ENCODE measurements around the gene SRI. TPM values are rescaled to one million over a fixed set of nuclear protein-coding genes. Genes with fewer than 3 reads are reported as not detected.

SRI gene
- total and polyA plus RNA-seq, 9 donors, result 75.4 to 105 (median 91.5) TPM

- WGBS (ENCODE audit: insufficient coverage), result 17% methylated on average over 2 of the region's 4 CpGs
- DNase-seq, result peak; percentile 71
- H3K36me3 ChIP-seq (ENCODE audit: control insufficient read depth, insufficient read depth, low read length), result peaks cover 19% of the 10 kb centered on the region
Observed at GRCh38 chr7:88200789-88201188, 19.0 kb downstream of the SRI start.

GRCh38 chr7:88200261-88200660 is 19.6 kb downstream of the SRI start:
- Histone ChIP-seq H3K9me3 (replicated peaks; ENCODE audit: control insufficient read depth, low read depth, low read length) (no peaks in the 10 kb centered on the region), H3K27me3 (ENCODE audit: control insufficient read depth, insufficient read depth, low read length) (no peaks in the 10 kb centered on the region), H3K4me3 (ENCODE audit: low read length) (no peak overlapping the region), H3K36me3 (ENCODE audit: control insufficient read depth, insufficient read depth, low read length) (peaks cover 19% of the 10 kb centered on the region), H3K4me1 (ENCODE audit: control insufficient read depth, insufficient read depth, low read length) (peaks cover 9% of the 10 kb centered on the region), H3K27ac (ENCODE audit: low read length) (peak overlapping the region; percentile 16)
- WGBS (ENCODE audit: insufficient coverage), result 82% methylated on average over 2 of the region's 3 CpGs
- peak; percentile 54 for DNase-seq

More at GRCh38 chr7:88200789-88201188, 19.0 kb downstream of the SRI start:
- no peaks in the 10 kb centered on the region for H3K27me3 ChIP-seq (ENCODE audit: control insufficient read depth, insufficient read depth, low read length)
- peak overlapping the region; percentile 16 for H3K27ac ChIP-seq (ENCODE audit: low read length)
- H3K4me1 ChIP-seq (ENCODE audit: control insufficient read depth, insufficient read depth, low read length), result peaks cover 9% of the 10 kb centered on the region
- no peak overlapping the region for H3K4me3 ChIP-seq (ENCODE audit: low read length)
- H3K9me3 ChIP-seq (replicated peaks; ENCODE audit: control insufficient read depth, low read depth, low read length), result no peaks in the 10 kb centered on the region

GRCh38 chr7:88191911-88192310 is 27.9 kb downstream of the SRI start:
- H3K27me3 ChIP-seq (ENCODE audit: control insufficient read depth, insufficient read depth, low read length), result no peaks in the 10 kb centered on the region
- no peaks in the 10 kb centered on the region for H3K36me3 ChIP-seq (ENCODE audit: control insufficient read depth, insufficient read depth, low read length)
- no peak for DNase-seq
- WGBS (ENCODE audit: insufficient coverage), result no CpG with 5 or more reads among the region's 3 CpGs
- no peaks in the 10 kb centered on the region for H3K9me3 ChIP-seq (replicated peaks; ENCODE audit: control insufficient read depth, low read depth, low read length)
- H3K4me3 ChIP-seq (ENCODE audit: low read length), result no peak overlapping the region
- H3K4me1 ChIP-seq (ENCODE audit: control insufficient read depth, insufficient read depth, low read length), result no peaks in the 10 kb centered on the region
- H3K27ac ChIP-seq (ENCODE audit: low read length), result no peak overlapping the region

GRCh38 chr7:88185650-88186049 is 34.2 kb downstream of the SRI start:
- H3K9me3 ChIP-seq (replicated peaks; ENCODE audit: control insufficient read depth, low read depth, low read length), result no peaks in the 10 kb centered on the region
- no peak overlapping the region for H3K4me3 ChIP-seq (ENCODE audit: low read length)
- no peaks in the 10 kb centered on the region for H3K4me1 ChIP-seq (ENCODE audit: control insufficient read depth, insufficient read depth, low read length)
- no peaks in the 10 kb centered on the region for H3K27me3 ChIP-seq (ENCODE audit: control insufficient read depth, insufficient read depth, low read length)
- DNase-seq, result peak; percentile 23
- H3K36me3 ChIP-seq (ENCODE audit: control insufficient read depth, insufficient read depth, low read length), result no peaks in the 10 kb centered on the region
- H3K27ac ChIP-seq (ENCODE audit: low read length), result no peak overlapping the region

- Histone ChIP-seq H3K4me1 (ENCODE audit: control insufficient read depth, insufficient read depth, low read length) (no peaks in the 10 kb centered on the region), H3K27ac (ENCODE audit: low read length) (no peak overlapping the region), H3K4me3 (ENCODE audit: low read length) (no peak overlapping the region), H3K9me3 (replicated peaks; ENCODE audit: control insufficient read depth, low read depth, low read length) (no peaks in the 10 kb centered on the region), H3K27me3 (ENCODE audit: control insufficient read depth, insufficient read depth, low read length) (no peaks in the 10 kb centered on the region), H3K36me3 (ENCODE audit: control insufficient read depth, insufficient read depth, low read length) (no peaks in the 10 kb centered on the region)
- no peak for DNase-seq
- whole genome bisulfite sequencing (ENCODE audit: insufficient coverage), result 87% methylated on average over 5 of the region's 5 CpGs
Observed at GRCh38 chr7:88184848-88185304, 35.0 kb downstream of the SRI start.

GRCh38 chr7:88183051-88183450 is 36.8 kb downstream of the SRI start:
- H3K4me3 ChIP-seq (ENCODE audit: low read length), result no peak overlapping the region
- no peaks in the 10 kb centered on the region for H3K9me3 ChIP-seq (replicated peaks; ENCODE audit: control insufficient read depth, low read depth, low read length)
- H3K27me3 ChIP-seq (ENCODE audit: control insufficient read depth, insufficient read depth, low read length), result no peaks in the 10 kb centered on the region
- WGBS (ENCODE audit: insufficient coverage), result no CpG with 5 or more reads among the region's 1 CpG
- no peak overlapping the region for H3K27ac ChIP-seq (ENCODE audit: low read length)
- no peaks in the 10 kb centered on the region for H3K36me3 ChIP-seq (ENCODE audit: control insufficient read depth, insufficient read depth, low read length)
- no peaks in the 10 kb centered on the region for H3K4me1 ChIP-seq (ENCODE audit: control insufficient read depth, insufficient read depth, low read length)
- no peak for DNase-seq

- Histone ChIP-seq H3K9me3 (replicated peaks; ENCODE audit: control insufficient read depth, low read depth, low read length) (no peaks in the 10 kb centered on the region), H3K4me3 (ENCODE audit: low read length) (no peak overlapping the region), H3K27me3 (ENCODE audit: control insufficient read depth, insufficient read depth, low read length) (no peaks in the 10 kb centered on the region), H3K4me1 (ENCODE audit: control insufficient read depth, insufficient read depth, low read length) (no peaks in the 10 kb centered on the region), H3K36me3 (ENCODE audit: control insufficient read depth, insufficient read depth, low read length) (no peaks in the 10 kb centered on the region), H3K27ac (ENCODE audit: low read length) (no peak overlapping the region)
- no peak for DNase-seq
- no CpG with 5 or more reads among the region's 5 CpGs for WGBS (ENCODE audit: insufficient coverage)
Observed at GRCh38 chr7:88176190-88176589, 43.6 kb downstream of the SRI start.

- Histone ChIP-seq H3K4me1 (ENCODE audit: control insufficient read depth, insufficient read depth, low read length) (no peaks in the 10 kb centered on the region), H3K4me3 (ENCODE audit: low read length) (no peak overlapping the region), H3K9me3 (replicated peaks; ENCODE audit: control insufficient read depth, low read depth, low read length) (no peaks in the 10 kb centered on the region), H3K27ac (ENCODE audit: low read length) (no peak overlapping the region), H3K27me3 (ENCODE audit: control insufficient read depth, insufficient read depth, low read length) (no peaks in the 10 kb centered on the region), H3K36me3 (ENCODE audit: control insufficient read depth, insufficient read depth, low read length) (no peaks in the 10 kb centered on the region)
- no peak for DNase-seq
- no CpG with 5 or more reads among the region's 4 CpGs for WGBS (ENCODE audit: insufficient coverage)
Observed at GRCh38 chr7:88172842-88173241, 47.0 kb downstream of the SRI start.

- WGBS (ENCODE audit: insufficient coverage), result no CpG with 5 or more reads among the region's 1 CpG
- no peaks in the 10 kb centered on the region for H3K4me1 ChIP-seq (ENCODE audit: control insufficient read depth, insufficient read depth, low read length)
- no peak overlapping the region for H3K4me3 ChIP-seq (ENCODE audit: low read length)
- DNase-seq, result peak; percentile 61
- H3K9me3 ChIP-seq (replicated peaks; ENCODE audit: control insufficient read depth, low read depth, low read length), result no peaks in the 10 kb centered on the region
- H3K27ac ChIP-seq (ENCODE audit: low read length), result no peak overlapping the region
- H3K27me3 ChIP-seq (ENCODE audit: control insufficient read depth, insufficient read depth, low read length), result no peaks in the 10 kb centered on the region
- H3K36me3 ChIP-seq (ENCODE audit: control insufficient read depth, insufficient read depth, low read length), result no peaks in the 10 kb centered on the region
Observed at GRCh38 chr7:88169717-88170320, 50.0 kb downstream of the SRI start.

- Histone ChIP-seq H3K9me3 (replicated peaks; ENCODE audit: control insufficient read depth, low read depth, low read length) (no peaks in the 10 kb centered on the region), H3K27me3 (ENCODE audit: control insufficient read depth, insufficient read depth, low read length) (no peaks in the 10 kb centered on the region), H3K4me3 (ENCODE audit: low read length) (no peak overlapping the region), H3K36me3 (ENCODE audit: control insufficient read depth, insufficient read depth, low read length) (no peaks in the 10 kb centered on the region), H3K27ac (ENCODE audit: low read length) (no peak overlapping the region), H3K4me1 (ENCODE audit: control insufficient read depth, insufficient read depth, low read length) (no peaks in the 10 kb centered on the region)
- DNase-seq, result peak; percentile 63
- WGBS (ENCODE audit: insufficient coverage), result no CpG with 5 or more reads among the region's 2 CpGs
Observed at GRCh38 chr7:88167721-88168120, 52.1 kb downstream of the SRI start.

GRCh38 chr7:88167223-88167622 is 52.6 kb downstream of the SRI start:
- no peak overlapping the region for H3K27ac ChIP-seq (ENCODE audit: low read length)
- H3K4me3 ChIP-seq (ENCODE audit: low read length), result no peak overlapping the region
- H3K36me3 ChIP-seq (ENCODE audit: control insufficient read depth, insufficient read depth, low read length), result no peaks in the 10 kb centered on the region
- no peaks in the 10 kb centered on the region for H3K4me1 ChIP-seq (ENCODE audit: control insufficient read depth, insufficient read depth, low read length)
- no peak for DNase-seq
- no peaks in the 10 kb centered on the region for H3K27me3 ChIP-seq (ENCODE audit: control insufficient read depth, insufficient read depth, low read length)
- no peaks in the 10 kb centered on the region for H3K9me3 ChIP-seq (replicated peaks; ENCODE audit: control insufficient read depth, low read depth, low read length)
- WGBS (ENCODE audit: insufficient coverage), result 69% methylated on average over 1 of the region's 2 CpGs

Measured in muscle of leg (tissue), 11 donors.